ENCODE measurements around the gene TIAM1. TPM values are rescaled to one million over a fixed set of nuclear protein-coding genes. Genes with fewer than 3 reads are reported as not detected.

TIAM1 gene
- polyA plus RNA-seq, 3 donors = 1.3 to 5.2 (median 2.7) TPM

DNA sequence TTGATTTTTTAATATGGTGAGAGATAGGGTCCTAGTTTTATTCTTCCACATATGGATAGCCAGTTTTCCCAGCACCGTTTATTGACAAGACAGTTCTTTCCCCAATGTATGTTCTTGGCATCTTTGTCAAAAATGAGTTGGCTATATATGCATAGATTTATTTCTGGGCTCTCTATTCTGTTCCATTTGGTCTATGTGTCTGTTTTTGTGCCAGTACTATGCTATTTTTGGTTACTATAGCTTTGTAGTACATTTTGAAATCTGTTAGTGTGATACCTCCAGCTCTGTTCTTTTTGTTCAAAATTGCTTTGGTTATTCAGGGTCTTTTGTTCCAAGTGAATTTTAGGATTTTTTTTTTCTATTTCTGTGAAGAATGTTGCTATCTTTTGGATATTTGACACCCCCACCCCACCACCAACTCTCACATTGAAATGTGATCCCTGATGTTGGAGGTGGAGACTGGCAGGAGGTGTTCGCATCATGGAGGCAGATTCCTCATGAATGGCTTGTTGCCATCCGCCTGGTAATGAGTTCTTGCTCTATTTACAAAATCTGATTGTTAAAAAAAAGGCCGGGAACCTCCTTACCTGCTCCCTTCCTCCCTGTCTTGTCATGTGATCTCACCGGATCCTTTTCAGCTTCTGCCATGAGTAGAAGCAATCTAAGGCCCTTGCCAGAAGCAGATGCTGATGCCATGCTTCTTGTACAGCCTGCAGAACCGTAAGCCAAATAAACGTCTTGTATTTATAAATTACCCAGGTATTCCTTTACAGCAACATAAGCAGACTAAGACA lies 251.0 kb downstream of the TIAM1 start:
- WGBS, 3 donors = 74 to 92% (median 87%) methylated on average over 7 of the region's 7 CpGs
- H3K27ac ChIP-seq (ENCODE audit: low read depth, low read length) = no peak overlapping the region

DNA sequence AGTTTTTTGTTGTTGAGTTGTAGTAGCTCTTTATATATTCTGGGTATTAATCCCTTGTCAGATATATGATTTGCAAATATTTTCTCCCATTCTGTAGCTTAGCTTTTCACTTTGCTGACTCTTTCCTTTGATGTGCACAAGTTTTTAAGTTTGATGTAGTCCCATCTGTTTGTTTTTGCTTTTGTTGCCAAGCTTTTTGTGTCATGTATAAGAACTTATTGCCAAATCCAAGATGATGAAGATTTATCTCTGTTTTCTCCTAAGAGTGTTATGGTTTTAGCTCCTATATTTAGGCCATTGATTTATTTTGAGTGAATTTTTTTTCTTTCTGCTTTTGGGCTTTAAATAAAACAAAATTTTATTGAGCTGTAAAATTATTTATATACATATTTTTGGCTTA lies 253.7 kb downstream of the TIAM1 start:
- no peak overlapping the region for H3K27ac ChIP-seq (ENCODE audit: low read depth, low read length)

DNA sequence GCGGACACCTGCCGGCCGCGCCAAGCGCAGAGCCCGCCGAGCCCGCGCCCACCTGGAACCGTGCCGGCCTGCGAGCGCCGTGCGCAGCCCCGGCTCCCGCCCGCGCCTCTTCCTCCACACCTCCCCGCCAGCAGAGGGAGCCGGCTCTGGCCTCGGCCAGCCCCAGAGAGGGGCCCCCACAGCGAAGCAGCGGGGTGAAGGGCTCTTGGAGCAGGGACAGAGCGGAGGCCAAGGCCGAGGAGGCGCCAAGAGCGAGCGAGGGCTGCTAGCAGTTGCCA lies 255.6 kb downstream of the TIAM1 start:
- 81 to 88% (median 85%) methylated on average over 27 to 29 of the region's 29 CpGs for WGBS, 3 donors

DNA sequence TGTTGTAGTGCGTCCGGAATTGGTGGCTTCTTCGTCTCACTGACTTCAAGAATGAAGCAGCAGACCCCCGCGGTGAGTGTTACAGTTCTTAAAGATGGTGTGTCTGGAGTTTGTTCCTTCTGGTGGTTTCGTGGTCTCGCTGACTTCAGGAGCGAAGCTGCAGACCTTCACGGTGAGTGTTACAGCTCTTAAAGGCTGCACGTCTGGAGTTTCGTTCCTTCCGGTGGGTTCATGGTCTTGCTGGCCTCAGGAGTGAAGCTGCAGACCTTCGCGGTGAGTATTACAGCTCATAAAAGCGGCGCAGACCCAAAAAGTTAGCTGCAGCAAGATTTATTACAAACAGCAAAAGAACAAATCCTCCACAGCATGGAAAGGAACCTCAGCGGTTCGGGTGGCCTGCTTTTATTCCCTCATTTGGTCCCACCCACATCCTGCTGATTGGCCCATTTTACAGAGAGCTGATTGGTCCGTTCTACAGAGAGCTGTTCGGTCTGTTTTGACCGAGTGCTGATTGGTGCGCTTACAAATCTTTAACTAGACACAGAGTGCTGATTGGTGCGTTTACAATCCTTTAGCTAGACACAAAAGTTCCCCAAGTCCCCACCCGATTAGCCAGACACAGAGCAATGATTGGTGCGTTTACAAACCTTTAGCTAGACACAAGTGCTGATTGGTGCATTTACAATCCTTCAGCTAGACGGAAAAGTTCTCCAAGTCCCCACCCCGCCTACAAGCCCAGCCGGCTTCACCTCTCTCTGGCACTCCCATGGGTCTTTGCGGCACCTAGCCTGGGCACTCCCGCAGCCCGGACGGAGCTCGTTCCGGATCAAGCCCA lies 256.2 kb downstream of the TIAM1 start:
- WGBS, 3 donors = 71 to 78% (median 76%) methylated on average over 31 to 34 of the region's 34 CpGs
- H3K27ac ChIP-seq (ENCODE audit: low read depth, low read length) = no peak overlapping the region

More for the DNA sequence above, 255.6 kb downstream of the TIAM1 start:
- no peak overlapping the region for H3K27ac ChIP-seq (ENCODE audit: low read depth, low read length)

DNA sequence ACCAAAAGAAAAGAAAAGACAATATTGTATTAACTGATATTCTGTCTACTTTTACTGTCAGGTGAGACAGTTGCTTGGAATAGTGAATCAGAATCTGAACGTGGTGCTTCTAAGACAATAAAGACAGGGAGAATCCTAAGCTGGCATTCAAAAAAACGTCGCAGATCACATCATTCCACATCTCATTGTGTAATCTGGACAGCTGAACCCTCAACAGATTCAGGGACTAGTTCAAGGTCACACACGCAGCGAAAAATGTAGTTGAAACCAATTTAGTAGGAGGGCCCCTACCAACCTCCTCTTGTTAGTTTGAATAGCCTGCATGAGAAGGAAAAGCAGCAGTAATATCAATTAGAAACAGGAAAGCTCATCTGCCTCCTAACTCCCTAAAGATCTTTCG lies 259.4 kb downstream of the TIAM1 start:
- WGBS, 3 donors = 44 to 76% (median 72%) methylated on average over 6 of the region's 6 CpGs
- no peak overlapping the region for H3K27ac ChIP-seq (ENCODE audit: low read depth, low read length)

DNA sequence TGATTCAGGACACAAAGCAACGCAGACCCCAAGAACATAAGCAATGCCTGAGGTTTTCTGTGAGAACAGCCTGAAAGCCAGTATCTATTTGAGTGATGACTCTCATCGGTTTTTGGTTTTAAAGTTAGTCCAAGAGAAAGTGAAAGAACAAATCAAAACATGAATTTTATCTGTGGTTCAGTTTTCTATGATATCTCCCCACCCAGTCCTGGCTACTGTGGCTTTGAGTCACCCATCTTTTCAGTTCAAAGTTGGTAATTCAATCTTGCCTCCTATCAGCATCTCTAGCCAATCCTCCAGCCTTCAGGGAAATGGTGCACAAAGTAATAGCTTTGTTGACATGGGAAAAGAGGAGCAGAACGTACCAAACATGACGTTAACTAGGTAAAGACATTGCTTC lies 265.3 kb downstream of the TIAM1 start:
- H3K27ac ChIP-seq (ENCODE audit: low read depth, low read length) = no peak overlapping the region
- 48 to 51% (median 49%) methylated on average over 4 of the region's 4 CpGs for WGBS, 3 donors

DNA sequence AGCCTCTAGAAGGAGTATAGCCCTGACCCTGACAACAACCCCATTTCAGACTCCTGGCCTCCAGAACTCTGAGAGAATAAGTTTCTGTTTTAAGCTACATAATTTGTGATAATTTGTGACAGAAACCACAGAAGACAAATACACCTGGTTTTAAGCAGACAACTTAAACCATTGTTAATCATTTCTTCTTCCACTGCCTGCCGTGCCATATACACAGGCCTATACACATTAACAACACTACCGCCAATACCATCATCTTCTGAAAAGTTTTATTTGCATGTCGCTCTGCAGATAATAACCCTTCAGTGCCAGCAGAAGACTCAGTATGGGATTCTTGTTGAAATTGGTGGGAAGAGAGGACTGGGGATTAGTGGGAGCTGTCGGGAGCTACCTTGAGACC lies 265.8 kb downstream of the TIAM1 start:
- H3K27ac ChIP-seq (ENCODE audit: low read depth, low read length) = no peak overlapping the region
- WGBS, 3 donors = 70 to 95% (median 90%) methylated on average over 4 of the region's 4 CpGs

DNA sequence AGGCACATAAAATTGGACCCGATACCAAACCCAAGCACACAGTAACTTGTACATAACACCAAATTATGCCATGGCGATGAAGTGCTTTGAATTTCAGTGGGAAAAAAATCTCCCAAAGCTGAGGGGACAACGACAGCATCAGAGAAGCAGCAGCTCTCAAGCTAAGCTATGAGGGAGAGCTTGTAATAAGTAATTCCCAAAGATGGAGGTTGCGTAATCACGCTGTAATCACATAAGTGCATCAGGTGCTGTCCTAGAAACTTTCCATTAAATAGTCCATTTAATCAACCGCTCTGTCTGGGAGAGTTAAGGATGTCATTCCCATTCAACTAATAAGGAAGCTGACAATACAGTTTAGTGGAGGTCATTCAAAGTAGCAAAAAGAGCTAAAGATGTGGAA lies 268.2 kb downstream of the TIAM1 start:
- WGBS, 3 donors = 86 to 91% (median 89%) methylated on average over 6 of the region's 6 CpGs
- no peak overlapping the region for H3K27ac ChIP-seq (ENCODE audit: low read depth, low read length)

DNA sequence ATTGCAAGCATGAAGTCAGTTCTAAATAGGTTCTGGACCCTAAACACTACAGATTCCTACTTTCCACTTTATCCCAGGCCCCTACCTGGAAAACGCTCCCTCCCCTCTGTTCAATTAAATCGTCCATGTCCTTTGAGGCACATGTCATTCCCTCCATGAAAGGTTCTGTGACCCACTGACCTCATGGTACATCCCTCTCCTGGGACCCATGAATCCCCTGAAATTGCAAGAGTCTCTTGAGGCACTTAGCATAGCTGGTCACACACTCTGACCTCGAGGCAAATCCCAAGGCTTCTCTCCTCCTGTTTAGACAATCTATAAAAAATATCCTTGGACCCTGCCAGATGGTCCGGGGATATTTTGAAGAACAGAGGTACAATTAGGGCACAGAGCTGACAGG lies 271.5 kb downstream of the TIAM1 start:
- no peak overlapping the region for H3K27ac ChIP-seq (ENCODE audit: low read depth, low read length)
- whole genome bisulfite sequencing, 3 donors = 42 to 49% (median 44%) methylated on average over 4 of the region's 4 CpGs

All from adipose tissue (tissue), 3 donors.